Embryonic facial prominence (tissue), 1 donor: ENCODE measurements around the gene POLA2.
A peak's percentile ranks its signal among the peaks of the same experiment; 100 is the strongest.
"Not testable (repeated sequence)": the region's sequence is repeated elsewhere in the genome, so short reads cannot be mapped to it uniquely, and the experiment has no call there.

Experiments
- DNase-seq: peaks from one replicate; pipeline ENCODE4 v3.0.0-alpha.2; 2016; ENCODE audit errors: extremely low spot score

The POLA2 gene

GRCh38 chr11:65261591-65262380, at the start of gene POLA2:
TSS of gene POLA2 (plus strand) at chr11:65261962. CDS start at chr11:65262293, 331 bp downstream.
- peak; percentile 89 for DNase-seq

- no peak for DNase-seq
Measured at GRCh38 chr11:65212226-65212801, 49.4 kb upstream of the POLA2 start.

- no peak for DNase-seq
Measured at GRCh38 chr11:65213322-65214211, 48.2 kb upstream of the POLA2 start.

- DNase-seq: no peak
Measured at GRCh38 chr11:65214212-65214845, 47.4 kb upstream of the POLA2 start.

- DNase-seq: no peak
Measured at GRCh38 chr11:65215441-65216076, 46.2 kb upstream of the POLA2 start.

- DNase-seq: no peak
Measured at GRCh38 chr11:65216830-65217229, 44.9 kb upstream of the POLA2 start.

GRCh38 chr11:65217441-65218423, 44.0 kb upstream of the POLA2 start:
- DNase-seq: no peak

- no peak for DNase-seq
Measured at GRCh38 chr11:65218446-65218845, 43.3 kb upstream of the POLA2 start.

GRCh38 chr11:65219930-65220213, 41.9 kb upstream of the POLA2 start:
- DNase-seq: no peak

- DNase-seq: no peak
Measured at GRCh38 chr11:65221026-65221425, 40.7 kb upstream of the POLA2 start.

GRCh38 chr11:65223011-65223410, 38.8 kb upstream of the POLA2 start:
- DNase-seq: no peak

GRCh38 chr11:65224930-65225278, 36.9 kb upstream of the POLA2 start:
- no peak for DNase-seq

- DNase-seq: no peak
Measured at GRCh38 chr11:65225279-65226102, 36.3 kb upstream of the POLA2 start.

GRCh38 chr11:65226103-65226442, 35.7 kb upstream of the POLA2 start:
- DNase-seq: no peak

GRCh38 chr11:65227879-65228278, 33.9 kb upstream of the POLA2 start:
- DNase-seq: no peak

GRCh38 chr11:65236194-65237059, 25.3 kb upstream of the POLA2 start:
- no peak for DNase-seq

- not testable (repeated sequence) for DNase-seq
Measured at GRCh38 chr11:65238302-65238701, 23.5 kb upstream of the POLA2 start.

- DNase-seq: no peak
Measured at GRCh38 chr11:65241134-65241533, 20.6 kb upstream of the POLA2 start.

- DNase-seq: no peak
Measured at GRCh38 chr11:65241692-65242091, 20.1 kb upstream of the POLA2 start.
